Stimulated activated CD8-positive, alpha-beta memory T cell treated with anti-CD3 and anti-CD28 coated beads, Interleukin-2, amount 100 ng/mL, for 48 hours (primary cell): ENCODE measurements around the gene DCDC1.

Experiments
- DNase-seq, 2 donors: peaks; one replicate each; pipeline ENCODE4 v3.0.0-alpha.2; 2020; ENCODE audit warnings: low read depth in 2 of 2

DCDC1 gene

GRCh38 chr11:30914143-30914762, 455.3 kb downstream of the DCDC1 start:
- peak; percentile 1 to 4 for DNase-seq

GRCh38 chr11:30911247-30911646, 458.3 kb downstream of the DCDC1 start:
- DNase-seq, result no peak

GRCh38 chr11:30908857-30909256, 460.7 kb downstream of the DCDC1 start:
- no peak for DNase-seq

- no peak for DNase-seq
Measured at GRCh38 chr11:30908272-30908671, 461.3 kb downstream of the DCDC1 start.

- no peak for DNase-seq
Measured at GRCh38 chr11:30902929-30903328, 466.6 kb downstream of the DCDC1 start.

- DNase-seq, result no peak
Measured at GRCh38 chr11:30895046-30895445, 474.5 kb downstream of the DCDC1 start.

- DNase-seq, result no peak
Measured at GRCh38 chr11:30893318-30893717, 476.2 kb downstream of the DCDC1 start.

GRCh38 chr11:30889143-30889794, 480.3 kb downstream of the DCDC1 start:
- no peak for DNase-seq

GRCh38 chr11:30879322-30880005, 490.1 kb downstream of the DCDC1 start:
- DNase-seq, result no peak

GRCh38 chr11:30878400-30878799, 491.1 kb downstream of the DCDC1 start:
- DNase-seq, result no peak

- no peak for DNase-seq
Measured at GRCh38 chr11:30876663-30877396, 492.7 kb downstream of the DCDC1 start.

GRCh38 chr11:30876228-30876627, 493.3 kb downstream of the DCDC1 start:
- no peak for DNase-seq

GRCh38 chr11:30875806-30876205, 493.7 kb downstream of the DCDC1 start:
- no peak for DNase-seq

GRCh38 chr11:30873924-30874610, 495.5 kb downstream of the DCDC1 start:
- DNase-seq, result no peak

- DNase-seq, result no peak
Measured at GRCh38 chr11:30868626-30869081, 500.9 kb downstream of the DCDC1 start.

GRCh38 chr11:30863209-30863608, 506.3 kb downstream of the DCDC1 start:
- DNase-seq, result no peak

GRCh38 chr11:30861531-30861930, 508.0 kb downstream of the DCDC1 start:
- no peak for DNase-seq

GRCh38 chr11:30861064-30861463, 508.5 kb downstream of the DCDC1 start:
- DNase-seq, result no peak

- DNase-seq, result no peak
Measured at GRCh38 chr11:30860146-30860545, 509.4 kb downstream of the DCDC1 start.

- no peak for DNase-seq
Measured at GRCh38 chr11:30859669-30860068, 509.9 kb downstream of the DCDC1 start.

GRCh38 chr11:30855383-30856006, 514.0 kb downstream of the DCDC1 start:
- no peak for DNase-seq
